Measurements from ENCODE around the gene MRPL11. TPM values are rescaled to one million over a fixed set of nuclear protein-coding genes. Genes with fewer than 3 reads are reported as not detected.

Gene MRPL11
- total RNA-seq, 4 donors from 2014 or later: 42.9 to 63.8 (median 53.9) TPM

GRCh38 chr11:66420671-66421476 lies 17.8 kb downstream of the MRPL11 start, which contains the start of gene NPAS4:
TSS of gene NPAS4 (plus strand) at chr11:66421035. CDS start at chr11:66421180, 145 bp downstream.
- Histone ChIP-seq H3K4me3 (no peak within 1 kb of the TSS), H3K27ac (no peak within 1 kb of the TSS), H3K27me3 (peaks cover 0 to 32% of the 10 kb centered on the region in 2 donors), H3K9me3 (no peaks in the 10 kb centered on the region), H3K36me3 (no peaks in the 10 kb centered on the region), H3K4me1 (peaks cover 0 to 15% (median 4%) of the 10 kb centered on the region in 4 donors)
- DNase-seq (ENCODE audit: low spot score in 2 of 2): no peak
- WGBS, 2 donors: 2 to 5% methylated on average over 47 to 53 of the region's 71 CpGs
- no peak for TF ChIP-seq EP300 (IDR thresholded peaks at IDR 0.05)

DNA sequence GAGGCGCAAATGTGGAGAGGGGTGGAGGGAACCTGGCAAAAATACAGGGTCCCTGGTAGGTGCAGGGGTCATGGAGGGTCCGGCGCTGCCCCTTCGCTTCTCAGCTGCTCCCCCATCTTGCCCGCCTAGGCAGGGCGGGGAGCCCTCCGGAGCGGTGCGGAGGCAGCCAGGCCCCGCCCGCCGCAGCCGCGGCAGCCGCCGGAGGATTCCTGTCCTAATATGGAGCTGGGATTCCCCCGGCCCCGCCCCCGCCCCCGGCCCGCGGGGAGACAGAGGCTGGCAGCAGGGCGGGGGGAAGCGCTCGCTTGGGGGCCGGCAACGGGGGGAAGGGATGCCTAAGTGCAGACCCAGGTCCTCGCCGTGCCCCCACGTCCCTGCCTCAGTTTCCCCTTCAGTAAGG lies 18.8 kb downstream of the MRPL11 start:
- Histone ChIP-seq H3K4me1 (peaks cover 0 to 15% (median 4%) of the 10 kb centered on the region in 4 donors), H3K27ac (no peak overlapping the region), H3K4me3 (no peak overlapping the region), H3K36me3 (no peaks in the 10 kb centered on the region), H3K27me3 (peaks cover 0 to 37% of the 10 kb centered on the region in 2 donors), H3K9me3 (no peaks in the 10 kb centered on the region)
- TF ChIP-seq POLR2A (IDR thresholded peaks at IDR 0.05) (no peak), EP300 (IDR thresholded peaks at IDR 0.05) (no peak)
- TF ChIP-seq, protein P1, sequence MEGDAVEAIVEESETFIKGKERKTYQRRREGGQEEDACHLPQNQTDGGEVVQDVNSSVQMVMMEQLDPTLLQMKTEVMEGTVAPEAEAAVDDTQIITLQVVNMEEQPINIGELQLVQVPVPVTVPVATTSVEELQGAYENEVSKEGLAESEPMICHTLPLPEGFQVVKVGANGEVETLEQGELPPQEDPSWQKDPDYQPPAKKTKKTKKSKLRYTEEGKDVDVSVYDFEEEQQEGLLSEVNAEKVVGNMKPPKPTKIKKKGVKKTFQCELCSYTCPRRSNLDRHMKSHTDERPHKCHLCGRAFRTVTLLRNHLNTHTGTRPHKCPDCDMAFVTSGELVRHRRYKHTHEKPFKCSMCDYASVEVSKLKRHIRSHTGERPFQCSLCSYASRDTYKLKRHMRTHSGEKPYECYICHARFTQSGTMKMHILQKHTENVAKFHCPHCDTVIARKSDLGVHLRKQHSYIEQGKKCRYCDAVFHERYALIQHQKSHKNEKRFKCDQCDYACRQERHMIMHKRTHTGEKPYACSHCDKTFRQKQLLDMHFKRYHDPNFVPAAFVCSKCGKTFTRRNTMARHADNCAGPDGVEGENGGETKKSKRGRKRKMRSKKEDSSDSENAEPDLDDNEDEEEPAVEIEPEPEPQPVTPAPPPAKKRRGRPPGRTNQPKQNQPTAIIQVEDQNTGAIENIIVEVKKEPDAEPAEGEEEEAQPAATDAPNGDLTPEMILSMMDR (IDR thresholded peaks at IDR 0.05): no peak
- DNase-seq (ENCODE audit: low spot score in 2 of 2): no peak
- WGBS, 2 donors: 2 to 4% methylated on average over 21 to 24 of the region's 30 CpGs

DNA sequence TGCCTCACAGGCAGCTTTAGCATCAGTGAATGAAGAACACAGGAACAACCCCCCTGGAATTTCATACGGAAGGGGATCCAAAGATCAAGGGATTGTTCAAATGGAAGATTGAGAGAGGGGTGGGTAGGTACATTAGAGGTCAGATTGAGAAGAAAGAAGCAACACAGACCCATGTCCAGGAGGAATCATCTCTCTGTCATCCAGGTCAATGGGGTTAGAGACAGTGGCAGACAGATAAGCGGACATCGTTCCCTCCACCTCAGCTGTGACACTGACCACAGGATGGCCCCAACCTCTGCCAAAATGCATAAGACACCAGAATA lies 19.7 kb downstream of the MRPL11 start:
- WGBS, 2 donors: 41 to 45% methylated on average over 3 of the region's 3 CpGs
- H3K9me3 ChIP-seq: no peaks in the 10 kb centered on the region
- no peak overlapping the region for H3K27ac ChIP-seq
- peaks cover 0 to 38% of the 10 kb centered on the region in 2 donors for H3K27me3 ChIP-seq
- H3K4me3 ChIP-seq: no peak overlapping the region
- TF ChIP-seq, protein P1 (IDR thresholded peaks at IDR 0.05): no peak
- TF ChIP-seq POLR2A (IDR thresholded peaks at IDR 0.05) (no peak), EP300 (IDR thresholded peaks at IDR 0.05) (no peak)
- peaks cover 0 to 15% (median 4%) of the 10 kb centered on the region in 4 donors for H3K4me1 ChIP-seq
- DNase-seq (ENCODE audit: low spot score in 2 of 2): no peak
- no peaks in the 10 kb centered on the region for H3K36me3 ChIP-seq

GRCh38 chr11:66418168-66418985 lies 20.3 kb downstream of the MRPL11 start:
- DNase-seq (ENCODE audit: low spot score in 2 of 2): peak in 1 of 2 donors; percentile 45
- WGBS, 2 donors: 10 to 11% methylated on average over 16 of the region's 16 CpGs
- H3K4me3 ChIP-seq: no peak overlapping the region
- no peaks in the 10 kb centered on the region for H3K9me3 ChIP-seq
- peaks cover 0 to 15% (median 4%) of the 10 kb centered on the region in 4 donors for H3K4me1 ChIP-seq
- H3K36me3 ChIP-seq: no peaks in the 10 kb centered on the region
- no peak overlapping the region for H3K27ac ChIP-seq
- TF ChIP-seq POLR2A (IDR thresholded peaks at IDR 0.05): no peak
- peak in 1 of 2 donors; percentile 30 for TF ChIP-seq EP300 (IDR thresholded peaks at IDR 0.05)
- TF ChIP-seq, protein P1 (IDR thresholded peaks at IDR 0.05): peak in 1 of 5 experiments; percentile 12
- H3K27me3 ChIP-seq: peaks cover 0 to 38% of the 10 kb centered on the region in 2 donors

DNA sequence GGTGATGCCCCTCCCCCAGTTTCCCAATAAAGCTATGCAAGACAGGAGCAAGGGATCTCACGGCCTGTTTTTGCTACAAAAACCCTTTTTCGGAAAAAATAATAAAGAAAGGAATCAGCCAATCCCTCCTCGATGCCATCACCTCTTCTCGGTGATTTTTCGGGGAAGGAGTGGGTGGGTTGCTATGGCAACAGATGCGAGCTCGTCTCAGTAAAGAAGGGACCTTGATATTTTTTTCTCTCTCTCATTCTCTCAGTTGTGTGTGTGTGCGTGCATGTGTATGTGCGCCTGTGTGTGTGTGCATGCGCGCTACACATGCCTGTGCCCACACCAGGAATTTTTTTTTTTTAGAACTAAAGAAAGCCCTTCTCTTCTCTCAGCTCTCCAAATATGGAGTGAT lies 21.6 kb downstream of the MRPL11 start:
- Histone ChIP-seq H3K27me3 (peaks cover 0 to 42% of the 10 kb centered on the region in 2 donors), H3K36me3 (no peaks in the 10 kb centered on the region), H3K9me3 (no peaks in the 10 kb centered on the region), H3K4me3 (no peak overlapping the region), H3K27ac (no peak overlapping the region), H3K4me1 (peaks cover 0 to 15% (median 4%) of the 10 kb centered on the region in 4 donors)
- 62 to 64% methylated on average over 11 of the region's 11 CpGs for WGBS, 2 donors
- no peak for DNase-seq (ENCODE audit: low spot score in 2 of 2)
- TF ChIP-seq EP300 (IDR thresholded peaks at IDR 0.05): no peak
- TF ChIP-seq, protein P1 (IDR thresholded peaks at IDR 0.05): no peak
- TF ChIP-seq POLR2A (IDR thresholded peaks at IDR 0.05): no peak
